GM12872 (cell line): ENCODE measurements around the gene CYTL1.

ENCODE experiments used
- TF ChIP-seq, protein P1 (sequence below): IDR thresholded peaks from 3 replicates; pipeline ENCODE4 v1.5.1; 2011; ENCODE audit warnings: low read depth, mild to moderate bottlenecking, low read length, moderate library complexity; ENCODE audit not compliant: insufficient read depth

Gene CYTL1

DNA sequence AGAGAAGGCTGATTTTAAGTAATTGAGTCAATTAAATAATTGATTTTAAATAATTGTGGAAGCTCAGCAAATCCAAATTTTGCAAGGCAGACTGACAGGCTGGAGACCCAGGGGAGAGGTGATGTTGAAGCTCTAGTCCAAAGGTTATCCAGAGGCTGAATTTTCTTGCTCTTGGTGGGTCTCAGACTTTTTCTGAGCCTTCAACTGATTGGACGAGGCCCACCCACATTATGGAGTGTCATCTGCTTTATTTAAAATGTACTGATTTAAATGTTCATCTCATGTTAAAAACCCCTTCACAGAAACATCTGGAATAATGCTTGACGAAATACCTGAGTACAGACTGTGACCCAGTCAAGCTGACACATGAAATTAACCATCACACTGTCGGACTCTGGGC is 11.7 kb upstream of the CYTL1 start:
- TF ChIP-seq, protein P1, sequence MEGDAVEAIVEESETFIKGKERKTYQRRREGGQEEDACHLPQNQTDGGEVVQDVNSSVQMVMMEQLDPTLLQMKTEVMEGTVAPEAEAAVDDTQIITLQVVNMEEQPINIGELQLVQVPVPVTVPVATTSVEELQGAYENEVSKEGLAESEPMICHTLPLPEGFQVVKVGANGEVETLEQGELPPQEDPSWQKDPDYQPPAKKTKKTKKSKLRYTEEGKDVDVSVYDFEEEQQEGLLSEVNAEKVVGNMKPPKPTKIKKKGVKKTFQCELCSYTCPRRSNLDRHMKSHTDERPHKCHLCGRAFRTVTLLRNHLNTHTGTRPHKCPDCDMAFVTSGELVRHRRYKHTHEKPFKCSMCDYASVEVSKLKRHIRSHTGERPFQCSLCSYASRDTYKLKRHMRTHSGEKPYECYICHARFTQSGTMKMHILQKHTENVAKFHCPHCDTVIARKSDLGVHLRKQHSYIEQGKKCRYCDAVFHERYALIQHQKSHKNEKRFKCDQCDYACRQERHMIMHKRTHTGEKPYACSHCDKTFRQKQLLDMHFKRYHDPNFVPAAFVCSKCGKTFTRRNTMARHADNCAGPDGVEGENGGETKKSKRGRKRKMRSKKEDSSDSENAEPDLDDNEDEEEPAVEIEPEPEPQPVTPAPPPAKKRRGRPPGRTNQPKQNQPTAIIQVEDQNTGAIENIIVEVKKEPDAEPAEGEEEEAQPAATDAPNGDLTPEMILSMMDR = no peak

DNA sequence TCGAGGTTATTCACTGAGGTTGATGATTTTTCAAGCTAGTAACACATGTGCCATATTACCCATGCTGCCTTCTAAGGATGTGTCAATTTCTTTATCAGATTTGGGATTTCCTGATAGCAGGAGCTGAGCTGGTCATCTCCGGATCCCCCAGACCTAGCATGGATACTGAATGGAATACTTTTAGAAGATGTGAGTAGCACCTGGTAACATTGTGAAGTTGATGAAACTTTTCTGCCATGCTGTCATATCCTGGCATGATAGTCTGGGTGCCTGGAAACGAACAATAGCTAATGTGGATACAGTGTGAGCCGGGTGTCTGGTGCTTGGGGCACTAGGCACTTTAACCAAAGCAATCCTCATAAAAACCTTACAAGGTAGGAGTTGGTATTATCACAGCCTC is 11.0 kb upstream of the CYTL1 start:
- TF ChIP-seq, protein P1 = no peak

DNA sequence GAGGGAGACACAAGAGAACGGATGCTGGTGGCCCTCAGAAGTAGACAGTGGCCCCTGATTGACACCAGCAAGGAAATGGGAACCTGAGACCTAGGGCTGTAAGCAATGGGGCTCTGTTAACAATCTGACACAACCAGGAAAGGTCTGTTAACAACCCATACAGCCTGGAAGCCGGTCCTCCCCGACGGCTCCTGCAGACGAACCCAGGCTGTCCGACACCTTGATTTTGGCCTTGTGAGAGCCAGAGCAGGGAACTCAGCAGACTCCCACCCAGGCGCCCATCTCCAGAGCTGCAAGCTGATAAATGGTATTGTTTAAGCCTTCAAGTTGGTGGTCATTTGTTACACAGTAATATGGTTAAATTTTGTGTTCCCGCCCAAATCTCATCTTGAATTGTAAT is 10.2 kb upstream of the CYTL1 start:
- TF ChIP-seq, protein P1 = no peak

DNA sequence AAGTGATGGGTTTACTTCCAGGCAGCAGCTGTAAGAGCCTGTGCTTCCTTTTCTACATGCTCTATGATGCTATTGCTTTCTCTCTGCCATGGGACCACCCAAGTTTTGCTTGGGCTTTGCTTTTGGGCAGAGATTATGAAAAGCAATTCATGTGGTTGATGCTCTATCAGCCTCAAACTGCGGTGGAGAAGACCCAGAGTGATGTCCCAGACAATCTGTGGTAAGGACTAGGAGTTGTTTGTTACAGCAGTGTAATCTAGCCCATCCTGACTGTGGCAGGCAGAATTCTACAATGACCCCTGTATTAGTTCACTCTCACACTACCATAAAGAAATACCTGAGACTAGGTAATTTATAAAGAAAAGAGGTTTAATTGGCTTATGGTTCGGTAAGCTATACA is 9.2 kb upstream of the CYTL1 start:
- TF ChIP-seq, protein P1 = no peak

DNA sequence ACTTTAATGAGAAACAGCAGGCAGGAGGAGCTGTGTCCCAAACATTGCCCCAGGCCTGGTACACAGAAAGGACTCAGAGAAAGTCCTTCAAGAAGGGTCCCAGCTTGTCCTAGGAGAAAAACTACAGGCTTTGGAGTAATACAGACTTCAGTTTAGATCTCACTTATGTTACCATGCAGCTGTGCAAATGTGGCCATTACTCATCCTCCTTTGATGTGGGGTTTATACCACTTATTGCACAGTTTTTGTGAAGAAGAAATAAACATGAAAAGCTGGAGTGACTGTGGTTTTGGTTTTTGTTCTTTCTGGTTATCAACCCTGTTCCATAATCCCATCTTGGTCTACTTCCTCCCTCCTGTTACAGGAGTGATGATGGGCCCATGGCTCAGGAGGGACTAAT is 8.1 kb upstream of the CYTL1 start:
- TF ChIP-seq, protein P1 = no peak

DNA sequence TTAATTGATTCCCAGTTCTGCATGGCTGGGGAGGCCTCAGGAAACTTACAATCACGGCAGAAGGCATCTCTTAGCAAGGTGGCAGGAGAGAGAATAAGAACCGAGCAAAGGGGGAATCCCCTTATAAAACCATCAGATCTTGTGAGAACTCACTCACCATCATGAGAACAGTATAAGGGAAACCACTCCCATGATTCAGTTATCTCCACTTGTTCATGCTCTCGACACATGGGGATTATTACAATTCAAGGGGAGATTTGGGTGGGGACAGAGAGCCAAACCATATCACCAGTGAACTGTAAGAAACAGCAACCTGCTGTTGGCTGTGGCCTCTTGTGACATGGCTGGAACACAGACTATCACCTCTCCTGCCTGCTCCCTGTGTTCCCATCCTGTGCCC is 7.1 kb upstream of the CYTL1 start:
- TF ChIP-seq, protein P1 = no peak

DNA sequence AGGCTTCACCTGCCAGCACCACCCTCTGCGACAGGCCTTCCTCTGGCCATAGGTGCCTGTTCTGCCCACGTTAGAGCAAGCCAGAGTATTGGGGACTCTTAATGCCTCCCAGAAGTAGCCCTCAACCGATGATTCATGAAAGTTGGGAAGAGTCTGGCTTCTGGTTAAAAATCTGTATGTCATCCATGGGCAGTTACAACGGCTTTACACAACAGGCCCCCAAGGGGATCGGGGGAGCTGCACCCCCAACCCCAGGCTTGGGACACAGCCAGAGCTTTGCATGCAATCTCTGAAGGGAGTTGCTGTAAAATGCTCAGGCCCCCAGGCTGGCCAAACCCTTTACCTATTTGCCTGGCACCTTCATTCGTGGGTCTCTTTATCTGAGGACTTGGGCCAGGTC is 5.4 kb upstream of the CYTL1 start:
- TF ChIP-seq, protein P1 = no peak

DNA sequence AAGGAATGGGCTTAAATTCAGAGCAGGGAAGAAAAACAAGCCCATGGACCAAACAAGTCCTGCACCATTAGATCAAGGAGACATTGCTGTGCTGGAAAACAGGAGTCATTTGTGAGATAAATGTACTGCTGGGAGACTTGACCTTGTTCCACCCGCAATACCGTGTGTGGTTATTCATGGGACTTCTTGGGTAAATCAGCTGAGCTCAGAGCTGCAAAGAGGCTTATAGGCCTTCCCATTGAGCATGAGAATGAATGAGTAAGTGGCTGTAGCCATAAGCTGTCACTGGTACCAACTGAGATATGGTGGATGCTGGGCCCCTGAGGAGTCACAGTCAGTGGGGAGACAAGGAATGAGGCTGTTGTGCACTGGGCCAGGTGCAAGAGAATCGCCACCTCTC is 2.3 kb upstream of the CYTL1 start:
- TF ChIP-seq, protein P1 = no peak
